Measurements from ENCODE around the gene HDAC4. TPM values are rescaled to one million over a fixed set of nuclear protein-coding genes. Genes with fewer than 3 reads are reported as not detected.
A peak's percentile ranks its signal among the peaks of the same experiment; 100 is the strongest.

Gene HDAC4
- total RNA-seq, 1 experiment from 2014 or later = 32.0 TPM

DNA sequence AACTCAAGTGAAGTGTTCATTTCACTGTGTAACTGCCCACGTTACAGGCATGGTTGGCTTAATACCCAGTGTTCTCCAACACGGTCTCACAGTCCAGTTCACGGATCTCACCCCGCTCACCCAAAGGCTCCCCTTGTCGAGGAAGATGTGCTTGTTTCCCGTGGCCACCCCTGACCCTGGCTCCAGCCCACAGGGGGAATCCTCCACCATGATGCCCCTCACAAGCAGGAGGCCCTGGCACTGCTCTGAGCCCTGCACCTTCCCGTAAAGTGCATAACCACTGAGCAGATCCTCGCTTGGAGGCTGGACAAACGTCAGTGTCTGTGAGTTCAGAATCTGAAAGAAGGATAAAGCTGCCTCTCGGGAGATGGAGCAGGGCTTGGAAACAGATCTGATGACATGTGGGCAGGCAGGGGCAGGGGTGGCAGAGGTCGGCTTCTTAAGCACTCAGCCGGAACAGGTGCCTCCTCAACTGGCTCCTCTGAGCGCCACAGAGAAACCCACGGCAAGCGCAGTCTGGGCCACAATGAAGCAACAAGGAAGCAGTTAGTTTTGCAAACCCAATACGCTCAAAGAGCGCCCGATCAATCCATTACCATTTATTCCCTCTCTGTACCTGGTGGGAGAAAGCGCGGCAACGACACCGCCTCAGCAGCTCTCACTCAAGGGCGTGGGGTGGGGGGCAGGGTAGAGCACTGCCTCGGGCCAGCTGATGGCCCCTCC lies 17.6 kb downstream of the HDAC4 start:
- no peak overlapping the region for H3K23ac ChIP-seq (ENCODE audit: insufficient read length, low read depth, low read length)
- H3K27ac ChIP-seq (ENCODE audit: insufficient read length, low read depth, low read length) = no peak overlapping the region
- peak overlapping the region in 2 of 3 experiments; percentile 62 to 81; a peak in 2 of 7 replicates for H3K27ac Mint-ChIP-seq
- no peaks in the 10 kb centered on the region for H4K20me1 ChIP-seq (ENCODE audit: control insufficient read depth, insufficient read depth, insufficient read length)
- no peak for DNase-seq
- no peaks in the 10 kb centered on the region for H3K27me3 ChIP-seq (ENCODE audit: insufficient read depth, low read length)
- H3K27me3 Mint-ChIP-seq (ENCODE audit: low read depth) = no peaks in the 10 kb centered on the region
- H3K9me3 ChIP-seq (ENCODE audit: control insufficient read depth, low read depth, low read length) = no peaks in the 10 kb centered on the region
- TF ChIP-seq, protein P1, sequence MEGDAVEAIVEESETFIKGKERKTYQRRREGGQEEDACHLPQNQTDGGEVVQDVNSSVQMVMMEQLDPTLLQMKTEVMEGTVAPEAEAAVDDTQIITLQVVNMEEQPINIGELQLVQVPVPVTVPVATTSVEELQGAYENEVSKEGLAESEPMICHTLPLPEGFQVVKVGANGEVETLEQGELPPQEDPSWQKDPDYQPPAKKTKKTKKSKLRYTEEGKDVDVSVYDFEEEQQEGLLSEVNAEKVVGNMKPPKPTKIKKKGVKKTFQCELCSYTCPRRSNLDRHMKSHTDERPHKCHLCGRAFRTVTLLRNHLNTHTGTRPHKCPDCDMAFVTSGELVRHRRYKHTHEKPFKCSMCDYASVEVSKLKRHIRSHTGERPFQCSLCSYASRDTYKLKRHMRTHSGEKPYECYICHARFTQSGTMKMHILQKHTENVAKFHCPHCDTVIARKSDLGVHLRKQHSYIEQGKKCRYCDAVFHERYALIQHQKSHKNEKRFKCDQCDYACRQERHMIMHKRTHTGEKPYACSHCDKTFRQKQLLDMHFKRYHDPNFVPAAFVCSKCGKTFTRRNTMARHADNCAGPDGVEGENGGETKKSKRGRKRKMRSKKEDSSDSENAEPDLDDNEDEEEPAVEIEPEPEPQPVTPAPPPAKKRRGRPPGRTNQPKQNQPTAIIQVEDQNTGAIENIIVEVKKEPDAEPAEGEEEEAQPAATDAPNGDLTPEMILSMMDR (conservative IDR thresholded peaks at IDR 0.05) = no peak
- H3K4me3 Mint-ChIP-seq = no peak overlapping the region
- H2BK120ac ChIP-seq (ENCODE audit: low read depth, low read length, poor library complexity, severe bottlenecking) = no peak overlapping the region
- H3K56ac ChIP-seq (ENCODE audit: insufficient read length, low read depth, low read length) = no peak overlapping the region
- peaks cover 2% of the 10 kb centered on the region for H3K79me1 ChIP-seq (ENCODE audit: insufficient read depth, low read depth, low read length, poor library complexity, severe bottlenecking)
- H3K4me2 ChIP-seq (ENCODE audit: insufficient read depth, insufficient read length, low read length) = no peak overlapping the region
- H2AFZ ChIP-seq (ENCODE audit: low read length) = no peak overlapping the region
- H4K91ac ChIP-seq (ENCODE audit: insufficient read length, low read depth, low read length) = no peak overlapping the region
- no peak overlapping the region for H2BK5ac ChIP-seq (ENCODE audit: insufficient read length, low read length)
- H3K9me3 Mint-ChIP-seq = no peaks in the 10 kb centered on the region
- H3T11ph ChIP-seq (ENCODE audit: low read length) = no peak overlapping the region
- no peak overlapping the region for H3K4ac ChIP-seq (ENCODE audit: low read depth, low read length)
- no peak overlapping the region for H2BK15ac ChIP-seq (ENCODE audit: low read depth, low read length)
- no peak overlapping the region for H2BK12ac ChIP-seq (ENCODE audit: insufficient read length, low read depth, low read length)
- H3K23me2 ChIP-seq (ENCODE audit: insufficient read length, low read depth, low read length, poor library complexity, severe bottlenecking) = no peaks in the 10 kb centered on the region
- no peak overlapping the region for H2AK5ac ChIP-seq (ENCODE audit: insufficient read length, low read length)
- H3K79me2 ChIP-seq (ENCODE audit: insufficient read depth, low read length) = peaks cover 7% of the 10 kb centered on the region; the same call in 1 of the 2 replicates
- H3K36me3 Mint-ChIP-seq (ENCODE audit: insufficient read depth in 1 of 3, low read depth in 3 of 3) = peaks cover 4 to 12% (median 7%) of the 10 kb centered on the region in 3 experiments; a peak in 6 of 7 replicates
- H3K9ac ChIP-seq (ENCODE audit: extremely low read depth, insufficient read length, low read length) = no peak overlapping the region
- peaks cover 51 to 53% of the 10 kb centered on the region in 2 experiments for H3K4me1 Mint-ChIP-seq
- H2BK20ac ChIP-seq (ENCODE audit: low read depth, low read length, poor library complexity, severe bottlenecking) = no peak overlapping the region
- no peak overlapping the region for H3K18ac ChIP-seq (ENCODE audit: insufficient read length, low read depth, low read length)
- H4K5ac ChIP-seq (ENCODE audit: insufficient read length, low read depth, low read length) = no peak overlapping the region
- H4K8ac ChIP-seq (replicated peaks; ENCODE audit: insufficient read length, low read depth, low read length) = no peak overlapping the region
- H3K14ac ChIP-seq (ENCODE audit: insufficient read depth, low read length) = no peak overlapping the region; the same call in 1 of the 2 replicates
- peaks cover 4% of the 10 kb centered on the region; the same call in 1 of the 2 replicates for H3K4me1 ChIP-seq (ENCODE audit: insufficient read depth, low read length)
- no CpG with 5 or more reads among the region's 24 CpGs for WGBS (ENCODE audit: extremely low coverage, insufficient read length, low lambda C conversion rate)
